ENCODE measurements around the gene KCNQ4. TPM values are rescaled to one million over a fixed set of nuclear protein-coding genes. Genes with fewer than 3 reads are reported as not detected.

The KCNQ4 gene
- total RNA-seq, 1 donor from 2014 or later = 0.76 TPM

DNA sequence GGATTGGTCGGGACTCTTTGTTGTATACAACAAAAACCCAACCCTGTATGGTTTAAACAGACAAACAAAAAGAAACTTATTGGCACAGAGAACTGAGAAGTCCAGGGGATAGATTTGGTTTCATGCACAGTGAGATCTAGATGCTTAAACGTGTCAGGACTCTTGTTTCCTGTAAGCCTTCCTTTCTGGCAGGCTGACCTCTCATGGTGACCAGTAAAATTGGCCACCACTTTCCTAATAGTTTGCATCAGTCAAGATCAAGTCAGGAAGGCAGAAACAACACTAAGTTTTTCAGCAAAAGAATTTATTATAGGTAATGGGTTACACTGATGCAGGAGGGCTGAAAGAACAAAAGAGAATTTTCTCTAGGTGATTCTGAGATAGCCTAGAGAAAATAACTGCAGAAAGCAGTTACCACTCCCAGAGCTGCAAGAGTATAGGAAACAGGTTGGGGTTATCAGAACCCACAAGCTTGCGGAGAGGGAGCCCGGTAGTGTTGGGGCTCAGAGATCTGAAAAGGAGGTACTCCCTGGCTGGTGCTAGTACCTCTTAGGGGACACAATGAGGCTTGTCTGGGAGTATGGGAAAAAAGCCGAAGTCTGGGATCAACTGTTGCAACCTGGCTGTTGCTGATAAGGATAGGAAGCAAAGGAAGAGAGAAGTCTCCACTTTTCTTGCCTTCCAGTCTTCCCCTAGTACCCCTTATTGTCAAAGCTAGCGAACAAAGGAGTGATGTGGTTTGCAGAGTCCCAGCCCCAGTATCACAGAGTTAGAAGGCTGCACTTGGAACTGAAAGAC lies 57.1 kb downstream of the KCNQ4 start:
- TF ChIP-seq, protein P1, sequence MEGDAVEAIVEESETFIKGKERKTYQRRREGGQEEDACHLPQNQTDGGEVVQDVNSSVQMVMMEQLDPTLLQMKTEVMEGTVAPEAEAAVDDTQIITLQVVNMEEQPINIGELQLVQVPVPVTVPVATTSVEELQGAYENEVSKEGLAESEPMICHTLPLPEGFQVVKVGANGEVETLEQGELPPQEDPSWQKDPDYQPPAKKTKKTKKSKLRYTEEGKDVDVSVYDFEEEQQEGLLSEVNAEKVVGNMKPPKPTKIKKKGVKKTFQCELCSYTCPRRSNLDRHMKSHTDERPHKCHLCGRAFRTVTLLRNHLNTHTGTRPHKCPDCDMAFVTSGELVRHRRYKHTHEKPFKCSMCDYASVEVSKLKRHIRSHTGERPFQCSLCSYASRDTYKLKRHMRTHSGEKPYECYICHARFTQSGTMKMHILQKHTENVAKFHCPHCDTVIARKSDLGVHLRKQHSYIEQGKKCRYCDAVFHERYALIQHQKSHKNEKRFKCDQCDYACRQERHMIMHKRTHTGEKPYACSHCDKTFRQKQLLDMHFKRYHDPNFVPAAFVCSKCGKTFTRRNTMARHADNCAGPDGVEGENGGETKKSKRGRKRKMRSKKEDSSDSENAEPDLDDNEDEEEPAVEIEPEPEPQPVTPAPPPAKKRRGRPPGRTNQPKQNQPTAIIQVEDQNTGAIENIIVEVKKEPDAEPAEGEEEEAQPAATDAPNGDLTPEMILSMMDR (IDR thresholded peaks at IDR 0.05; ENCODE audit: partially characterized antibody, unreplicated experiment) = no peak
- peaks cover 6% of the 10 kb centered on the region for H3K36me3 Mint-ChIP-seq (ENCODE audit: unreplicated experiment)
- H3K9me3 Mint-ChIP-seq (ENCODE audit: unreplicated experiment) = peaks cover 7% of the 10 kb centered on the region
- H3K27ac Mint-ChIP-seq (ENCODE audit: unreplicated experiment) = no peak overlapping the region
- no peak for DNase-seq
- peaks cover 14% of the 10 kb centered on the region for H3K4me1 Mint-ChIP-seq (ENCODE audit: low read depth, unreplicated experiment)
- no peak overlapping the region for H3K4me3 Mint-ChIP-seq (ENCODE audit: unreplicated experiment)
- H3K27me3 Mint-ChIP-seq (ENCODE audit: unreplicated experiment) = peaks cover 4% of the 10 kb centered on the region

DNA sequence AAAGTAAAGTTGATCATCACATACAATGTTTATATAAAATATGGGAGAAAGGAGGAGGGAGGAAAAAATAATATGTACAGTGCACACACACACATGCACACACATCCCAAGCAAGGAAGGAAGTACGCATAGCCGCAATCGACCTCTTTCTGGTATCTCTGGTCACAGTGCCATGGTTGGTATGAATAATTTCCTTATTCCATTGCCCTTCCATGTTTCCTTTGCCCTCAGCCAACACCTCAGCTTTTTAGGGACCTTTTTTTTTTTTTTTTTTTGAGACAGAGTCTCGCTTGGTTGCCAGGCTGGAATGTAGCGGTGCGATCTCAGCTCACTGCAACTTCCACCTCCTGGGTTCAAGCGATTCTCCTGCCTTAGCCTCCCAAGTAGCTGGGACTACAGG lies 58.0 kb downstream of the KCNQ4 start:
- TF ChIP-seq, protein P1 (IDR thresholded peaks at IDR 0.05; ENCODE audit: partially characterized antibody, unreplicated experiment) = no peak
- Mint-ChIP-seq H3K27me3 (ENCODE audit: unreplicated experiment) (peaks cover 4% of the 10 kb centered on the region), H3K4me3 (ENCODE audit: unreplicated experiment) (peak overlapping the region; percentile 13), H3K36me3 (ENCODE audit: unreplicated experiment) (peaks cover 6% of the 10 kb centered on the region), H3K9me3 (ENCODE audit: unreplicated experiment) (peaks cover 7% of the 10 kb centered on the region), H3K27ac (ENCODE audit: unreplicated experiment) (no peak overlapping the region), H3K4me1 (ENCODE audit: low read depth, unreplicated experiment) (peaks cover 14% of the 10 kb centered on the region)
- DNase-seq = no peak

DNA sequence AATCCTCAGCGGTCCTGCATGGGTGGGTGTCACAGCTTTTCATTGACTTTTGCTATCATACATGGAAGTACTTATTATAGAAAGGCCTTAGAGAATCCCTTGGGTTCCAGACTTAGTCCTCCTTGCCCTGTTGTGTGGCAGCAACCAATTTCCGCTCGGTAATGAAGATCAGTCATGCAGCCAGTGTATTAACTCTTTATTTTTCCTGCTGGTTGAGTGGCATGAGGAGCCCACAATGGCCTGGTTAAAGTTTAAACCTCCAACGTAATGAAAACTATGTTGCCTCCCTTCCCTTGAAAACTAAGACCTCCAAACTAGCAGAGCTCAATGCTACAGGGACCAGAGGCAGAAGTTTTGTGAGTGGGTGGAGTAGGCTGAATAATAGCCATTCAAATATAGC lies 58.6 kb downstream of the KCNQ4 start:
- Mint-ChIP-seq H3K9me3 (ENCODE audit: unreplicated experiment) (peaks cover 9% of the 10 kb centered on the region), H3K27ac (ENCODE audit: unreplicated experiment) (no peak overlapping the region), H3K36me3 (ENCODE audit: unreplicated experiment) (peaks cover 6% of the 10 kb centered on the region), H3K4me1 (ENCODE audit: low read depth, unreplicated experiment) (peaks cover 14% of the 10 kb centered on the region), H3K27me3 (ENCODE audit: unreplicated experiment) (peaks cover 4% of the 10 kb centered on the region), H3K4me3 (ENCODE audit: unreplicated experiment) (no peak overlapping the region)
- TF ChIP-seq, protein P1 (IDR thresholded peaks at IDR 0.05; ENCODE audit: partially characterized antibody, unreplicated experiment) = no peak
- no peak for DNase-seq

DNA sequence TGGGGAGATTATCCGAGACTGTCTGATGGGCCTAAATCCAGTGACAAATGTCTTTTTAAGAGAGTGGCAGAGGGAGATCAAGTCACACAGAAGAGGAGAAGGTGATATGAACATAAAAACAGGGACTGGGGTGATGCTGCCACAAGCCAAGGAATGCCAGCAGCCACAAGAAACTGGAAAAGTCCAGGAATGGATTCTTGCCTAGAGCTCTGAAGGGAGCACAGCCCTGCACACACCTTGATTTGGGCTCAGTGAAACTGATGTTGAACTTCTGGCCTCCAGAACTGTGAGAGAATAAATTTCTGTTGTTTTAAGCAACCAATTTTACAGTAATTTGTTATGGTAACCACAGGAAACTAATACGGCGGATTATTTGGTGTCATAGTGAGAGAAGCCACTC lies 59.1 kb downstream of the KCNQ4 start:
- Mint-ChIP-seq H3K4me1 (ENCODE audit: low read depth, unreplicated experiment) (peaks cover 14% of the 10 kb centered on the region), H3K27me3 (ENCODE audit: unreplicated experiment) (peaks cover 4% of the 10 kb centered on the region), H3K4me3 (ENCODE audit: unreplicated experiment) (no peak overlapping the region), H3K36me3 (ENCODE audit: unreplicated experiment) (peaks cover 6% of the 10 kb centered on the region), H3K9me3 (ENCODE audit: unreplicated experiment) (peaks cover 7% of the 10 kb centered on the region), H3K27ac (ENCODE audit: unreplicated experiment) (no peak overlapping the region)
- TF ChIP-seq, protein P1 (IDR thresholded peaks at IDR 0.05; ENCODE audit: partially characterized antibody, unreplicated experiment) = no peak
- no peak for DNase-seq

DNA sequence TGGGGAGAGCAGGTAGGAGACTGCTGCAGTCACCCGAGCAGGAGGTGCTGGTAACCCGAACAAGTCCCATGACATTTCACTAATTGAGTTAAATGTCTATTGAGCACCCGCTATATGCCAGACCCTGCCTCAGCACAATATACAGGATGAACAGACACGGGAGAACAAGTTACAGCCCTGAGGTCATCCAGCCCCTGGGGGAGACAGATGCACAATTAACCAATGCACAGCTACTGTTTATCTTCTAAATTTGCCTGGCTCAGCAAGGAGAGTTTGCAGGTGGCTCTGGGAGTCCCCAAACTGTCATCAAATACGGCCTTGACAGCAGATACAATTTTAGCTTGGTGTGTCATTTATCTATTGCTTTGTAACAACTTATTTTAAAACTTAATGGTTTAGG lies 60.5 kb downstream of the KCNQ4 start:
- H3K36me3 Mint-ChIP-seq (ENCODE audit: unreplicated experiment) = peaks cover 6% of the 10 kb centered on the region
- H3K9me3 Mint-ChIP-seq (ENCODE audit: unreplicated experiment) = peaks cover 8% of the 10 kb centered on the region
- H3K4me3 Mint-ChIP-seq (ENCODE audit: unreplicated experiment) = peak overlapping the region; percentile 0
- peaks cover 14% of the 10 kb centered on the region for H3K4me1 Mint-ChIP-seq (ENCODE audit: low read depth, unreplicated experiment)
- H3K27me3 Mint-ChIP-seq (ENCODE audit: unreplicated experiment) = peaks cover 8% of the 10 kb centered on the region
- TF ChIP-seq, protein P1 (IDR thresholded peaks at IDR 0.05; ENCODE audit: partially characterized antibody, unreplicated experiment) = no peak
- peak overlapping the region; percentile 25 for H3K27ac Mint-ChIP-seq (ENCODE audit: unreplicated experiment)
- DNase-seq = peak; percentile 67
